AG04450 (cell line): ENCODE measurements around the gene NUP88. TPM values are rescaled to one million over a fixed set of nuclear protein-coding genes. Genes with fewer than 3 reads are reported as not detected.

Source experiments
- CTCF ChIA-PET: fragments of 300-600, 350-600 bp; formaldehyde crosslinking; extraction: SDS; loops from one replicate; lab custom pipeline; 2022; ENCODE audit warnings: antibody characterized with exemption, inconsistent platforms; lab: Charles Lee
- POLR2A ChIA-PET: fragments of 350-600 bp; formaldehyde crosslinking; extraction: SDS; loops from one replicate; lab custom pipeline; 2021; ENCODE audit warnings: antibody characterized with exemption, inconsistent platforms; lab: Yijun Ruan, JAX
- DNase-seq: peaks from one replicate; pipeline ENCODE4 v3.0.0-alpha.2; 2011; ENCODE audit warnings: low read depth, low spot score
- H3K27ac ChIP-seq: one replicate; pipeline ENCODE4 v1.5.1; 2012; ENCODE audit warnings: low read depth, low read length, control low read depth
- H3K27me3 ChIP-seq: one replicate; pipeline ENCODE4 v1.6.0; 2012; ENCODE audit warnings: low read length; ENCODE audit not compliant: control insufficient read depth, insufficient read depth
- H3K4me3 ChIP-seq: 2 replicates; pipeline ENCODE4 v1.5.1; 2011; ENCODE audit warnings: mild to moderate bottlenecking, low read depth, low read length, control low read depth
- H3K9me3 ChIP-seq: 2 replicates; pipeline ENCODE4 v1.5.1; 2012; ENCODE audit warnings: low read length; ENCODE audit not compliant: control insufficient read depth, insufficient read depth
- polyA minus RNA-seq: library from RNA; depleted of rRNA, polyadenylated mRNA; stranded (reverse); fragments of >200 nt; gene quantifications from 2 replicates; pipeline ENCODE4 v1.2.3, GENCODE V29; 2011; rRNA and poly(A)+ RNA removed
- polyA plus RNA-seq: library from polyadenylated mRNA; depleted of rRNA; stranded (reverse); fragments of >200 nt; gene quantifications from 2 replicates; pipeline ENCODE4 v1.2.3, GENCODE V29; 2011; rRNA removed
- TF ChIP-seq, protein P1 (sequence below): IDR thresholded peaks from 2 replicates; pipeline ENCODE4 v1.5.1; 2011; ENCODE audit warnings: low read depth, low read length, control low read depth, inconsistent platforms

NUP88 gene
- 67.9 and 74.7 TPM in 2 replicates for polyA plus RNA-seq
- 57.1 and 71.6 TPM in 2 replicates for polyA minus RNA-seq

DNA sequence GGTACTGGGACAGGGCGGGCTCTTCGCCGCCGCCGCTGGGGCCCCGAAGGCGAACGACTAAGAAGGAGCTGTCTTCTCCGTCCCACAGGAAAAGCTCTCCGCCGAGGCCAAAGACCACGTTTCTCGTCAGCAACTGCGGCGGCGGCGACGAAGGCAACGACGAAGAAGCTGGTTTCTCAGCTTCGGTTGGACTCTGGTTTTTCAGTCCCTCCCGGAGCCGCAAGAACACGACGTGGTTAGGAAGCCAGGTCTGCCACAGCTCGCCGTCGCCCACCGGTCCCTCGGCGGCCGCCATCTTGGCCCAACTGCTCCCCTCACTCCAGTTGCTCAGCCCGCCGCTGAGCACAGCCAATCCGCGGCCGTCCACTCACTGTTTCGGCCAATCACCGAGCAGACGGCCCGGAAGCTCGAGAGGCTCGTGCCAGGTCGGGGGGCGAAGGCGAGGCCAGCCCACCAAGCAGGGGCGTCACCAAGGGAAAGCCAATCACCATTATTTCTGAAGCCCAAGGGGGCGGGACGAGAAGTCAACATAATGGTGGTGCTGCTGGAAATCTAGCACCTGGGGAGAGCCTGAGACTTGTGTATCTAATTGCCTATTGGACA lies at the start of gene NUP88:
NUP88 (minus strand) TSS at position 307 of the 603 bp plus-strand sequence; CDS start at position 295, 12 bp downstream.
- Histone ChIP-seq H3K27me3 (no peaks in the 10 kb centered on the region), H3K9me3 (no peaks in the 10 kb centered on the region), H3K4me3 (peak within 1 kb of the TSS; percentile 87), H3K27ac (peak within 1 kb of the TSS; percentile 88)
- TF ChIP-seq, protein P1, sequence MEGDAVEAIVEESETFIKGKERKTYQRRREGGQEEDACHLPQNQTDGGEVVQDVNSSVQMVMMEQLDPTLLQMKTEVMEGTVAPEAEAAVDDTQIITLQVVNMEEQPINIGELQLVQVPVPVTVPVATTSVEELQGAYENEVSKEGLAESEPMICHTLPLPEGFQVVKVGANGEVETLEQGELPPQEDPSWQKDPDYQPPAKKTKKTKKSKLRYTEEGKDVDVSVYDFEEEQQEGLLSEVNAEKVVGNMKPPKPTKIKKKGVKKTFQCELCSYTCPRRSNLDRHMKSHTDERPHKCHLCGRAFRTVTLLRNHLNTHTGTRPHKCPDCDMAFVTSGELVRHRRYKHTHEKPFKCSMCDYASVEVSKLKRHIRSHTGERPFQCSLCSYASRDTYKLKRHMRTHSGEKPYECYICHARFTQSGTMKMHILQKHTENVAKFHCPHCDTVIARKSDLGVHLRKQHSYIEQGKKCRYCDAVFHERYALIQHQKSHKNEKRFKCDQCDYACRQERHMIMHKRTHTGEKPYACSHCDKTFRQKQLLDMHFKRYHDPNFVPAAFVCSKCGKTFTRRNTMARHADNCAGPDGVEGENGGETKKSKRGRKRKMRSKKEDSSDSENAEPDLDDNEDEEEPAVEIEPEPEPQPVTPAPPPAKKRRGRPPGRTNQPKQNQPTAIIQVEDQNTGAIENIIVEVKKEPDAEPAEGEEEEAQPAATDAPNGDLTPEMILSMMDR, result no peak
- CTCF ChIA-PET, result interaction anchor here (0.7 to 1.3 kb wide), 2 partner anchors 19 to 1854 kb away, joined by 3 to 12 read pairs; partner anchors contain the start of gene C1QBP
- DNase-seq, result peak; percentile 92
- POLR2A ChIA-PET, result interaction anchor here (1.3 kb wide), 1 partner anchor 20 kb away, joined by 10 read pairs; the partner anchor contains the start of gene C1QBP

DNA sequence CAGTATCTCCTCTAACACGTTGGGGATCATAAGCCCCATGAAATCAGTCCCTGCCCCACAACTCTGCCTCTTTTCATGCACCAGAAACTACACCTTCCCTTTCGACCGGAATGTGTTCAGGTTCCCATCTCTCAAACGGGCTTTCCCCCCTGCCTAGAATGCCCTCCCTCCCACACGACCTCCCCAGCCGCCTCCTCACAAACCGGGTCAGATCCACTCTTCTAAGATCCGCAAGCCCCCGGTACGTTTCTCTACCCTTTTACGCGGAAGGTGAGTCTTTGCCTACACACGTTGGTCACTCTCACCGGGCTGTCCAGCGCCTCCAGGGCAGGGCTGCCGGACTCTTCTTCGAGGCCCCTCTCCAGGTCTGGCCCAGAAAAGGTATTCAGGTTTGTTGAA lies 48.6 kb upstream of the NUP88 start:
- no peaks in the 10 kb centered on the region for H3K27me3 ChIP-seq
- no peaks in the 10 kb centered on the region; the same call in 1 of the 2 replicates for H3K9me3 ChIP-seq
- ChIA-PET CTCF (interaction anchor here (0.6 to 1.4 kb wide), 4 partner anchors 25 to 29 kb away, joined by 3 to 4 read pairs (median 3); partner anchors contain the start of gene C1QBP), POLR2A (interaction anchor here (0.8 to 1.5 kb wide), 3 partner anchors 27 to 32 kb away, joined by 3 to 7 read pairs (median 6); partner anchors contain the start of gene C1QBP)
- TF ChIP-seq, protein P1, result no peak
- H3K4me3 ChIP-seq, result peak overlapping the region; percentile 90
- peak overlapping the region; percentile 13 for H3K27ac ChIP-seq
- DNase-seq, result no peak

GRCh38 chr17:5467416-5467815 lies 48.0 kb upstream of the NUP88 start:
- Histone ChIP-seq H3K27ac (no peak overlapping the region), H3K27me3 (no peaks in the 10 kb centered on the region), H3K4me3 (peak overlapping the region; percentile 90), H3K9me3 (no peaks in the 10 kb centered on the region; the same call in 1 of the 2 replicates)
- DNase-seq, result no peak
- CTCF ChIA-PET, result interaction anchor here (0.6 to 1.4 kb wide), 3 partner anchors 26 to 28 kb away, joined by 3 read pairs; partner anchors contain the start of gene C1QBP
- POLR2A ChIA-PET, result no interaction called here
- TF ChIP-seq, protein P1, result no peak

DNA sequence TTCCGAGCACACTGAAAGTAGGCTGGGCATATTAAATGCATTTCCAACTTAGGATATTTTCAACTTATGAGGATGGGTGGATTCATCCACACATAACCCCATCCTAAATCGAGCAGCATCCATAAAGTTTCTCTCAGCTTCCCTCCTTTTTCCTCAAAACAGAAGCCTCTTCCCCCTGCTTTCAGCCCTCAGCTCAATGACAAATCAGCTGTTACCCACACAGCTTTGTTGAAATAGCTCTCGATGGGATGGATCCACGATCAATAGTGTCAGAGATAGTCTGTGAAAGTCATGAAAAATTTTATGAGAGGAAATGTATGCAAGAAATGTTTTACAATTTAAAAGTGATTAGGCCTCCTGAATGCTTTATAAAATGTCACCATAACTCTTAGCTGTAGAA lies 46.8 kb upstream of the NUP88 start:
- CTCF ChIA-PET, result no interaction called here
- DNase-seq, result no peak
- peak overlapping the region; percentile 90; the same call in 1 of the 2 replicates for H3K4me3 ChIP-seq

More for the DNA sequence above, 46.8 kb upstream of the NUP88 start:
- TF ChIP-seq, protein P1, result no peak
- no peaks in the 10 kb centered on the region; the same call in 1 of the 2 replicates for H3K9me3 ChIP-seq
- no peaks in the 10 kb centered on the region for H3K27me3 ChIP-seq
- no peak overlapping the region for H3K27ac ChIP-seq
- POLR2A ChIA-PET, result no interaction called here
